AG09309 (cell line): ENCODE data around the gene NHERF2.

ENCODE experiments used
- DNase-seq: peaks from one replicate; pipeline ENCODE4 v3.0.0-alpha.2; 2010; ENCODE audit warnings: low read depth
- H3K4me3 ChIP-seq: 2 replicates; pipeline ENCODE4 v1.5.1; 2011; ENCODE audit warnings: mild to moderate bottlenecking, low read depth, low read length, moderate library complexity; ENCODE audit not compliant: control insufficient read depth
- TF ChIP-seq, protein P1 (sequence below): IDR thresholded peaks from 2 replicates; pipeline ENCODE4 v1.5.1; 2011; ENCODE audit warnings: mild to moderate bottlenecking, low read depth, low read length, inconsistent platforms; ENCODE audit not compliant: insufficient read depth, control insufficient read depth; ENCODE audit errors: missing control alignments

NHERF2 gene

DNA sequence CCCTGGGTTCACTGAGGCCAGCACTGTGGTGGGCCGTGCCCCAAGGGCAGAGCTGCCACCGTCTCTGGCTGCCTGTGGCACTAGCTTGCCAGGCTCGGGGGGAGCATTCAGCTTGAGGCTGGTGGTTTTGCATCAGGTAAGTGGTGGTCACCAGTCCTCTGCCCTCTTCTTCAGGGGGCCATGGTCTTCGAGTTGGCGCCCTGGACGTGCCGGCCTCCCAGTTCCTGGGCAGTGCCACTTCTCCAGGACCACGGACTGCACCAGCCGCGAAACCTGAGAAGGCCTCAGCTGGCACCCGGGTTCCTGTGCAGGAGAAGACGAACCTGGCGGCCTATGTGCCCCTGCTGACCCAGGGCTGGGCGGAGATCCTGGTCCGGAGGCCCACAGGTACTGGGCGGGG, 53.3 kb downstream of the NHERF2 start:
- no peak overlapping the region for H3K4me3 ChIP-seq
- TF ChIP-seq, protein P1, sequence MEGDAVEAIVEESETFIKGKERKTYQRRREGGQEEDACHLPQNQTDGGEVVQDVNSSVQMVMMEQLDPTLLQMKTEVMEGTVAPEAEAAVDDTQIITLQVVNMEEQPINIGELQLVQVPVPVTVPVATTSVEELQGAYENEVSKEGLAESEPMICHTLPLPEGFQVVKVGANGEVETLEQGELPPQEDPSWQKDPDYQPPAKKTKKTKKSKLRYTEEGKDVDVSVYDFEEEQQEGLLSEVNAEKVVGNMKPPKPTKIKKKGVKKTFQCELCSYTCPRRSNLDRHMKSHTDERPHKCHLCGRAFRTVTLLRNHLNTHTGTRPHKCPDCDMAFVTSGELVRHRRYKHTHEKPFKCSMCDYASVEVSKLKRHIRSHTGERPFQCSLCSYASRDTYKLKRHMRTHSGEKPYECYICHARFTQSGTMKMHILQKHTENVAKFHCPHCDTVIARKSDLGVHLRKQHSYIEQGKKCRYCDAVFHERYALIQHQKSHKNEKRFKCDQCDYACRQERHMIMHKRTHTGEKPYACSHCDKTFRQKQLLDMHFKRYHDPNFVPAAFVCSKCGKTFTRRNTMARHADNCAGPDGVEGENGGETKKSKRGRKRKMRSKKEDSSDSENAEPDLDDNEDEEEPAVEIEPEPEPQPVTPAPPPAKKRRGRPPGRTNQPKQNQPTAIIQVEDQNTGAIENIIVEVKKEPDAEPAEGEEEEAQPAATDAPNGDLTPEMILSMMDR: no peak
- no peak for DNase-seq

- TF ChIP-seq, protein P1: no peak
- DNase-seq: no peak
- no peak overlapping the region for H3K4me3 ChIP-seq
Measured at GRCh38 chr16:2081201-2082084, 54.7 kb downstream of the NHERF2 start.

GRCh38 chr16:2082171-2082982, 55.7 kb downstream of the NHERF2 start:
- TF ChIP-seq, protein P1: no peak
- no peak overlapping the region for H3K4me3 ChIP-seq
- no peak for DNase-seq

DNA sequence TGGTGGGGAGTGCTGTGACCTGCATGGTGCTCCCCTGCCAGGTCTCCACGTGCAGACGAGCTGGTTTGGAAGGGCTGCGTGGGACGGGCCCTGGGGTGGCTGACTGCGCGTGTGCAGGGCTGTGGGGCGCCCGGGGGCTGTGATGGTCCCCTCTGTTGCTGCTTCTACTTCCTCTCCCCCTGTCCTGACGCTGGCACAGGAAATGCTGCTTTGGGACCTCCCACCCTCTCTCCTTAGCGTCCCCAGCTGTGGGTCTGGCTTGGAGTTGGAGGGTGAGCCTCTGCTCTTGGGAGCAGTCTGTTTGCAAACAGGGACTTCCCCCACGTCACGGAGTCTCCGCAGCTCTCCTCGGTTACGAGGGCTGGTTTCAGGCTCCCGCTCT, 56.3 kb downstream of the NHERF2 start:
- no peak overlapping the region for H3K4me3 ChIP-seq
- TF ChIP-seq, protein P1: no peak
- no peak for DNase-seq

DNA sequence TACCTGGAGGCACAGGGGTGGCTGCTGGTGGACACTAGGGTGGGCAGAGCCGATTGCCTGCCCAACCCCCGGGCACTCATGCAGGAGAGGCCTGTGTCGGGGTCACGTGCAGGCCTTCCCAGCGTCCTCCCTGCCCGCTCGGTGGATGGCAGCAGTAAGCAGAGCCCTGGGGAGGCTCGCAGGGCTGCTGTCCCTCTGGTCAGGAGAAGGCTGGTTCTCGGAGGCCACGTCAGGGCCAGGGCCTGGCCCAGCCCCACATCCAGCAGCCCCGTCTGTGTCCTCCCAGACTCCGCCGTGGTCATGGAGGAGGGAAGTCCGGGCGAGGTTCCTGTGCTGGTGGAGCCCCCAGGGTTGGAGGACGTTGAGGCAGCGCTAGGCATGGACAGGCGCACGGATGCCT, 56.7 kb downstream of the NHERF2 start:
- H3K4me3 ChIP-seq: no peak overlapping the region
- TF ChIP-seq, protein P1: no peak
- no peak for DNase-seq

GRCh38 chr16:2083876-2084780, 57.4 kb downstream of the NHERF2 start:
- TF ChIP-seq, protein P1: no peak

More at GRCh38 chr16:2083876-2084780, 57.4 kb downstream of the NHERF2 start:
- no peak for DNase-seq
- H3K4me3 ChIP-seq: no peak overlapping the region
